Chondrocyte (in vitro differentiated cells): ENCODE measurements around the gene TBC1D10A. TPM values are rescaled to one million over a fixed set of nuclear protein-coding genes. Genes with fewer than 3 reads are reported as not detected.

Source experiments
- DNase-seq: peaks from one replicate; pipeline ENCODE4 v3.0.0; 2021; ENCODE audit warnings: mixed read lengths, low spot score
- H3K27ac Mint-ChIP-seq: one replicate; pipeline ENCODE4 v1.8.0; 2021; ENCODE audit warnings: mild to moderate bottlenecking, moderate library complexity, mixed read lengths; ENCODE audit not compliant: unreplicated experiment
- H3K27me3 Mint-ChIP-seq: 2 replicates; pipeline ENCODE4 v1.8.0; 2021; ENCODE audit warnings: low read depth, mixed read lengths
- H3K36me3 Mint-ChIP-seq: 2 replicates; pipeline ENCODE4 v1.8.0; 2021; ENCODE audit warnings: low read depth, mixed read lengths
- H3K4me1 Mint-ChIP-seq: 2 replicates; pipeline ENCODE4 v1.8.0; 2021; ENCODE audit warnings: low read depth, mild to moderate bottlenecking, mixed read lengths
- H3K4me3 Mint-ChIP-seq: one replicate; pipeline ENCODE4 v1.8.0; 2021; ENCODE audit warnings: mild to moderate bottlenecking, moderate library complexity, mixed read lengths; ENCODE audit not compliant: unreplicated experiment
- H3K9me3 Mint-ChIP-seq: 2 replicates; pipeline ENCODE4 v1.8.0; 2021; ENCODE audit warnings: low read depth, mixed read lengths
- CTCF ChIP-seq: fragments of 200-600 bp; sonication (generic); IDR thresholded peaks from 2 replicates; pipeline ENCODE4 v1.5.0; 2021; ENCODE audit warnings: antibody characterized with exemption, mild to moderate bottlenecking, moderate library complexity
- total RNA-seq: library from RNA; stranded (reverse); gene quantifications from 3 replicates; pipeline ENCODE4 v1.2.1, GENCODE V29; 2021

Gene TBC1D10A
- total RNA-seq, 1 donor from 2014 or later: 26.9 TPM

- H3K4me1 Mint-ChIP-seq: peaks cover 59% of the 10 kb centered on the region
- H3K27ac Mint-ChIP-seq: peak overlapping the region; percentile 89
- H3K9me3 Mint-ChIP-seq: no peaks in the 10 kb centered on the region
- peak overlapping the region; percentile 83 for H3K4me3 Mint-ChIP-seq
- H3K27me3 Mint-ChIP-seq: no peaks in the 10 kb centered on the region
- peaks cover 3% of the 10 kb centered on the region for H3K36me3 Mint-ChIP-seq
- DNase-seq: no peak
- TF ChIP-seq CTCF: no peak
These were observed 952 bp downstream of the TBC1D10A start for GRCh38 chr22:30325724-30326254.

- Mint-ChIP-seq H3K9me3 (no peaks in the 10 kb centered on the region), H3K4me1 (peaks cover 56% of the 10 kb centered on the region), H3K27me3 (no peaks in the 10 kb centered on the region), H3K27ac (peak overlapping the region; percentile 89), H3K4me3 (peak overlapping the region; percentile 83), H3K36me3 (peaks cover 2% of the 10 kb centered on the region)
- no peak for DNase-seq
- no peak for TF ChIP-seq CTCF
These were observed 1.5 kb downstream of the TBC1D10A start for GRCh38 chr22:30325065-30325720.

GRCh38 chr22:30324014-30324730, 2.6 kb downstream of the TBC1D10A start:
- H3K36me3 Mint-ChIP-seq: peaks cover 5% of the 10 kb centered on the region
- H3K9me3 Mint-ChIP-seq: no peaks in the 10 kb centered on the region
- peak overlapping the region; percentile 83 for H3K4me3 Mint-ChIP-seq
- DNase-seq: no peak
- H3K27ac Mint-ChIP-seq: peak overlapping the region; percentile 89
- no peak for TF ChIP-seq CTCF
- H3K4me1 Mint-ChIP-seq: peaks cover 64% of the 10 kb centered on the region
- H3K27me3 Mint-ChIP-seq: no peaks in the 10 kb centered on the region

DNA sequence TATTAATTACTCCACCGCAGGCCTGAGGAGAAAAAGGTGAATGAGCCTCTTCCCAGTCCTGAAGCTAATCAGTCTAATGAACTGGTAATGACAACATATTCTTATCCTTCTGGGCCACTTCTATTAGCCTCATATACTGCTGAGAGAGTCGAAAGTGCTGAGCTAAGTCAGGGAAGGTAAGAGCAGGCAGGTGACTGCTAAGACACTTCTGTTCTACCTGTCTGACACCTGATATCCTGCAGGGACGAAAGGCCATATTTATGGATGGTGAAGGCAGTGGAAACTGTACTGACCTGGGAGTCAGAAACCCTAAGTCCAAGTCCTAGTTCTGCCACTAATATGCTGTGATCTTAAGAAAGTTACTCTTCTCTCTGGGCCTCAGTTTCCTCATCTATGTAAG, 3.5 kb downstream of the TBC1D10A start:
- TF ChIP-seq CTCF: no peak
- Mint-ChIP-seq H3K4me3 (no peak overlapping the region), H3K36me3 (peaks cover 6% of the 10 kb centered on the region), H3K27ac (no peak overlapping the region), H3K4me1 (peaks cover 61% of the 10 kb centered on the region), H3K27me3 (no peaks in the 10 kb centered on the region), H3K9me3 (no peaks in the 10 kb centered on the region)
- DNase-seq: no peak

DNA sequence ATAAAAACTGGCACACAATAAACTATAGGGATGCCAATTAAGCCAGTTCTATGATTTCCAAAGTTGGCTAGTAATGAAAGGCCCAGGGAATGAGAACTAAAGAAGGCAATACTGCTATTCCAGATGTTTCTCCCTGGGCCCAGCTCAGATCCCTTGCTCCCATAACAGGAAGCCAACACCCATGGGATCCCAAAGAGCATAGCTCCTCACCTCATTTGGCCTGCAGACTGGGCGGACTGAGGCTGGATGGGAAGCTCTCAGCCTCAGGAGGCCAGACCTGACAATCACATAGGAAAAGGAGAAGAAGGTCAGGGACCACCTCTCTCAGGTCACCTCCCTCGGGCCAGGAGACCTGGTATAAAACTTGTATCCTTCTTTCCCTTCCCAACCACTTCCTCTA, 5.3 kb downstream of the TBC1D10A start:
- no peak for DNase-seq
- no peaks in the 10 kb centered on the region for H3K27me3 Mint-ChIP-seq
- peaks cover 61% of the 10 kb centered on the region for H3K4me1 Mint-ChIP-seq
- no peaks in the 10 kb centered on the region for H3K9me3 Mint-ChIP-seq
- H3K27ac Mint-ChIP-seq: no peak overlapping the region
- H3K4me3 Mint-ChIP-seq: no peak overlapping the region
- TF ChIP-seq CTCF: no peak
- H3K36me3 Mint-ChIP-seq: peaks cover 6% of the 10 kb centered on the region
